ENCODE data around the gene H2BK1.

DNA sequence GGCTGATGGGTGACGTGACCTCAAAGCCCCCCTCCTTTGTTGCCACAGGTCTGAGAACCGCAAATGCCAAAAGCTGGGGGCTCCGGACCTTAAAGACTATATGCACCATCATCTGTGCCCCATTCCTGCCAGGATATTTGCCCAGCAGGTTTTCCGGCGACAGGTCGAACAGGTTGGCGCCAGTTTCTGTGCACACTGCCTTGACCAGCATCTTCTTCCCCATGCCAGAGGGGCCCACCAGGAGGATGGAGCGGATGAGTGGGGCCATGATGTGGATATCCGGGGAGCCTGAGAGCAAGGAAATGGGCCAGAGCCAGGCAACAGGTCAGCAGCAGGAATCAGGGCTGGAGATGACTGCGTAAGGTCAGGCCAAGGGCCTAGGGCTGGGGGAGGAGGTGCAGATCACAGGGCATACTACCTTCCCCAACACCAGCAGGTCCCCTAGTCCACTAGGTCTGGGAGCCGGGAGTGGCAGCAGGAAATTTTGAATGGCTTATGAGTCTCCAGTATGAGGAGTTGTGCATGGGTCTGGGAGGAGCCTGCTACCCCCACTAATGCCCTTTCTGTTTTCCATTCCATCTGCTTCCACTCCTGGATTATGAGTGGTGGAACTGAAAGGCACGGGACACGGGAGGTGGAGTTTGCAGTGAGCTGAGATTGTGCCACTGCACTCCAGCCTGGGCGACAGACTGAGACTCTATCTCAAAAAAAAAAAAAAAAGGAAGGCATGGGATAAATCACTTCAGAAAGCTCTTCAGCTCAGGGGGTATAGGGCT lies 16.9 kb downstream of the H2BK1 start:
- TF ChIP-seq POLR2A (IDR thresholded peaks at IDR 0.05): no peak
- TF ChIP-seq, protein P1, sequence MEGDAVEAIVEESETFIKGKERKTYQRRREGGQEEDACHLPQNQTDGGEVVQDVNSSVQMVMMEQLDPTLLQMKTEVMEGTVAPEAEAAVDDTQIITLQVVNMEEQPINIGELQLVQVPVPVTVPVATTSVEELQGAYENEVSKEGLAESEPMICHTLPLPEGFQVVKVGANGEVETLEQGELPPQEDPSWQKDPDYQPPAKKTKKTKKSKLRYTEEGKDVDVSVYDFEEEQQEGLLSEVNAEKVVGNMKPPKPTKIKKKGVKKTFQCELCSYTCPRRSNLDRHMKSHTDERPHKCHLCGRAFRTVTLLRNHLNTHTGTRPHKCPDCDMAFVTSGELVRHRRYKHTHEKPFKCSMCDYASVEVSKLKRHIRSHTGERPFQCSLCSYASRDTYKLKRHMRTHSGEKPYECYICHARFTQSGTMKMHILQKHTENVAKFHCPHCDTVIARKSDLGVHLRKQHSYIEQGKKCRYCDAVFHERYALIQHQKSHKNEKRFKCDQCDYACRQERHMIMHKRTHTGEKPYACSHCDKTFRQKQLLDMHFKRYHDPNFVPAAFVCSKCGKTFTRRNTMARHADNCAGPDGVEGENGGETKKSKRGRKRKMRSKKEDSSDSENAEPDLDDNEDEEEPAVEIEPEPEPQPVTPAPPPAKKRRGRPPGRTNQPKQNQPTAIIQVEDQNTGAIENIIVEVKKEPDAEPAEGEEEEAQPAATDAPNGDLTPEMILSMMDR (IDR thresholded peaks at IDR 0.05): no peak

Data from uterus (tissue), 2 donors.